ENCODE results near the gene DTX3. TPM values are rescaled to one million over a fixed set of nuclear protein-coding genes. Genes with fewer than 3 reads are reported as not detected.
"Not testable (repeated sequence)": the region's sequence is repeated elsewhere in the genome, so short reads cannot be mapped to it uniquely, and the experiment has no call there.

Gene DTX3
- polyA plus RNA-seq, 3 donors: 44.4 to 51.8 (median 47.0) TPM

GRCh38 chr12:57582440-57582839 is 22.2 kb upstream of the DTX3 start:
- DNase-seq (ENCODE audit: low read depth in 3 of 3, low spot score in 2 of 3): no peak

GRCh38 chr12:57583008-57583831 is 21.4 kb upstream of the DTX3 start:
- DNase-seq (ENCODE audit: low read depth in 3 of 3, low spot score in 2 of 3): no peak

GRCh38 chr12:57584050-57584449 is 20.6 kb upstream of the DTX3 start:
- no peak for DNase-seq (ENCODE audit: low read depth in 3 of 3, low spot score in 2 of 3)

- no peak for DNase-seq (ENCODE audit: low read depth in 3 of 3, low spot score in 2 of 3)
Measured at GRCh38 chr12:57584690-57585089, 19.9 kb upstream of the DTX3 start.

- DNase-seq (ENCODE audit: low read depth in 3 of 3, low spot score in 2 of 3): no peak
Measured at GRCh38 chr12:57585156-57585555, 19.5 kb upstream of the DTX3 start.

GRCh38 chr12:57586128-57586527 is 18.5 kb upstream of the DTX3 start:
- DNase-seq (ENCODE audit: low read depth in 3 of 3, low spot score in 2 of 3): no peak

GRCh38 chr12:57586832-57587429 is 17.7 kb upstream of the DTX3 start:
- no peak for DNase-seq (ENCODE audit: low read depth in 3 of 3, low spot score in 2 of 3)

- not testable (repeated sequence) for DNase-seq (ENCODE audit: low read depth in 3 of 3, low spot score in 2 of 3)
Measured at GRCh38 chr12:57588951-57589610, 15.5 kb upstream of the DTX3 start.

GRCh38 chr12:57590479-57590863 is 14.2 kb upstream of the DTX3 start:
- no peak for DNase-seq (ENCODE audit: low read depth in 3 of 3, low spot score in 2 of 3)

- no peak for DNase-seq (ENCODE audit: low read depth in 3 of 3, low spot score in 2 of 3)
Measured at GRCh38 chr12:57590864-57591781, 13.5 kb upstream of the DTX3 start, which contains the start of gene PIP4K2C. PIP4K2C (plus strand) TSS chr12:57591192; CDS start chr12:57591290, 98 bp downstream.

GRCh38 chr12:57591782-57592325 is 12.8 kb upstream of the DTX3 start:
- DNase-seq (ENCODE audit: low read depth in 3 of 3, low spot score in 2 of 3): no peak

GRCh38 chr12:57592551-57593165 is 12.0 kb upstream of the DTX3 start:
- DNase-seq (ENCODE audit: low read depth in 3 of 3, low spot score in 2 of 3): no peak

- no peak for DNase-seq (ENCODE audit: low read depth in 3 of 3, low spot score in 2 of 3)
Measured at GRCh38 chr12:57593187-57593586, 11.4 kb upstream of the DTX3 start.

GRCh38 chr12:57600395-57600794 is 4.2 kb upstream of the DTX3 start:
- no peak for DNase-seq (ENCODE audit: low read depth in 3 of 3, low spot score in 2 of 3)

GRCh38 chr12:57602544-57602943 is 2.1 kb upstream of the DTX3 start:
- DNase-seq (ENCODE audit: low read depth in 3 of 3, low spot score in 2 of 3): no peak

- DNase-seq (ENCODE audit: low read depth in 3 of 3, low spot score in 2 of 3): no peak
Measured at GRCh38 chr12:57603324-57603723, 1.3 kb upstream of the DTX3 start.

GRCh38 chr12:57603815-57604453 is 690 bp upstream of the DTX3 start:
- no peak for DNase-seq (ENCODE audit: low read depth in 3 of 3, low spot score in 2 of 3)

- DNase-seq (ENCODE audit: low read depth in 3 of 3, low spot score in 2 of 3): no peak
Measured at GRCh38 chr12:57604992-57605810, 577 bp downstream of the DTX3 start.

Data from right renal cortex interstitium (tissue), 3 donors.